Stimulated activated CD4-positive, alpha-beta T cell treated with anti-CD3 and anti-CD28 coated beads, Interleukin-2, amount 100 ng/mL, for 24 hours (primary cell): ENCODE data around the gene MET.
"Not testable (repeated sequence)": the region's sequence is repeated elsewhere in the genome, so short reads cannot be mapped to it uniquely, and the experiment has no call there.

Experiments
- DNase-seq, 2 donors: peaks; one replicate each; pipeline ENCODE4 v3.0.0-alpha.2; 2020

The MET gene

DNA sequence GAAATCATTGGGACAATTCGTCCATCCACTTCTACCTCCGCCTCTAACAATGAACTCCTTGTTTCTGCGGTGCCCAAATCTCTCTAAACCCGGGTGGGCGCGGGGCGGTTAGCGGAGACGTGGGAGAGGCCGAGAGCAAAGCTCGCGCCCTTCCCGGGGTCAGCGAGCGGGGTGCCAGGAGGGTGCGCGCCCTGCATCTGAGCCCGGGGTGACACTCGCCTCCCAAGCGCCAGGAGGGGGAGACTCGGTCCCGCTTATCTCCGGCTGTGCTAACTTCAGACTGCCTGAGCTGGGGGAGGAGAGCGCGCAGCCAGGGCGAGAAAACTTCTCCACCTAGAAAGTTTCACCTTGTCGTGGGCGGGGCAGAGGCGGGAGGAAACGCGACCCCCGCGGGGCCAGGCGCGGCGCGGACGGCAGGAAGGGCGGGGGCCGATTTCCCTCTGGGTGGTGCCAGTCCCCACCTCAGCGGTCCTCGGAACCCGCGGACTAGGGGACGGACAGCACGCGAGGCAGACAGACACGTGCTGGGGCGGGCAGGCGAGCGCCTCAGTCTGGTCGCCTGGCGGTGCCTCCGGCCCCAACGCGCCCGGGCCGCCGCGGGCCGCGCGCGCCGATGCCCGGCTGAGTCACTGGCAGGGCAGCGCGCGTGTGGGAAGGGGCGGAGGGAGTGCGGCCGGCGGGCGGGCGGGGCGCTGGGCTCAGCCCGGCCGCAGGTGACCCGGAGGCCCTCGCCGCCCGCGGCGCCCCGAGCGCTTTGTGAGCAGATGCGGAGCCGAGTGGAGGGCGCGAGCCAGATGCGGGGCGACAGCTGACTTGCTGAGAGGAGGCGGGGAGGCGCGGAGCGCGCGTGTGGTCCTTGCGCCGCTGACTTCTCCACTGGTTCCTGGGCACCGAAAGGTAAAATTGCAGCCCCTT lies at the start of gene MET:
MET (plus strand) TSS at position 516 of the 915 bp plus-strand sequence. CDS start 26,889 bp downstream, outside the sequence.
- DNase-seq = peak; percentile 22 to 63

DNA sequence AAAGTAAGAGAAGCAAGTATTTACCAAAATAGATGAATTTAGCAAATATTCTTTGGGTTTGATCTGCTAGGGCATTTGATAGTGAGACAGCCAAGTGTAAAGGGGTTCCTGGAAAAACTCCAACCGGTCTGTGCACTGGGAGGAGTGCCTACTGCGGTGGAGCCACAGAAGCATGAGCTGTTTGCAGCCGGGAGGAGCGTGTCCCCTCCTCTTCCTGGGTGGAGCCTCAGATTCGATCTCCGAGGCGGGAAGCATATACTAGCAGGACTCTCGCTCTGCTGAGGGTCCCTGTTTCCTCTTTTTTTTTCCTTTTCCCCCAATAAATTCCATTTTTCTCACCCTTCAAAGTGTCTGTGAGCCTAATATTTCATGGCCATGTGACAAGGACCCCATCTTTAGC lies 45.1 kb upstream of the MET start:
- DNase-seq = no peak

- DNase-seq = no peak
Measured at GRCh38 chr7:116629051-116629463, 42.9 kb upstream of the MET start.

GRCh38 chr7:116630357-116630756 lies 41.6 kb upstream of the MET start:
- DNase-seq = no peak

DNA sequence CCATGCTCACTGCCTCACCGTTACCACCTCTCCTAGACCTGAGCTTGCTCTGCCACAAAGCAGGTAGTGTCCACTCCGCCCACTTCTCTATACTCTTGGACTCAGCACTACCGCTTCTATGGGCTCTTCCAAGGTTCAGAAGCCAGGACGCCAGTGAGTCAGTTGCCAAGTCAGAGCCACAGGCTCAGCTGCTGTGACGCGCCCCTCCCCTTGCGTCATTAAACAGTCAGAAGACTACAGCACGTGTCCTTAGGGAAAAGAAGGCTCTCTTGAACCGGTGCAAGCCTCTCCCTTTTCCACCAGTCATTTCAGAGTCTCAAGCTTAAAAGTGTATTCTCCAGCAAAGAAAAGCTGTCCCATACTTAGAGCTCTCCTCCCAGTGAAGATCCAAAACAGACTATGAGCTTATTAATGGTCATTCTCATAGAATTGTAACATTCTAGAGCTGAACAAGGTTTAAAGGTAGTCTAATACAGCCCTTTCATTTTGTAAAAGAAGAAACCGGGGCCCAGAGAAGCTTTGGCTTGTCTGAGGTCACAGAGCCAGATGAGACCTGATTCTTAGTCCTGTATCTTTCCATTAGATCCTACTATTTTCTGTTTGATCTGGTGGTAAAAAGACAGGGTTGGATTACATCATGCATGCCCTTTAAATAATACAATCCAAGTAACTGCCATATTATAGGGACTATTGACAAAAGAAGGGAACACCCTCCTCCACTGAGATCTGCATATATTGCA lies 40.9 kb upstream of the MET start:
- DNase-seq = no peak

DNA sequence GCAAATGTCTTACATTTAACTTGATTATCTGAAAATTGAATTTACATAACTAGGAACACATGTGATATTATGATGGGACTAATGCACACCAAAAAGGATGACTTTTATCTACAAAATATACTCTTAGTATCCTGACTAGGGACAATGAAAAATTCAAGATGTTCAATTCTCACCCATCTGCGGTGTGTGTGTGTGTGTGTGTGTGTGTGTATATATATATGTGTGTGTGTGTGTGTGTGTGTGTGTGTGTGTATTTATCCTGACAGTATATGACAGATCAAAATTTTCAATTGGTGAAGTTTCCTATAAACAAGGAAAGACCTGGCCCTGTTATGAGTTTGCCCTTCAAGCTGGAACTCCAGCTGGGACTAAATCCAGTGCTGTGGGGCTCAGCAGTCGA lies 40.3 kb upstream of the MET start:
- no peak for DNase-seq

DNA sequence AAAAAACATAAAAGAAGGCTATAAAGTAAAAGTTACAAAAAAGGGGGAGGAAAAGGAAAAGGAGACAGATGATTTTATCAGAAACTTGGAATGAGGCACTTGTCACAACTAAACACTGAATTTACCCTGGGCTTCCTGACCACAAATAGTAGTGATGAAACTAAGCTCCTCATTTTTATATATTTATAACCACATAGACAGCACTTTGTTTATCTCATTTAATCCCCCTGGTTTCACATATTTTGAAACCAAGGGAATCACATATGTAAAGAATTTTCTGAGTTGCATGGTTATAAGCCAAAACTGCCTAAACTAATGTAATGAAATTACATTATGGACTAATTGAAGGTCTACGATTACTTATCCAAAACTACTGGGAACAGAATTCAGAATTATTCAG lies 39.6 kb upstream of the MET start:
- DNase-seq = no peak

GRCh38 chr7:116633131-116633988 lies 38.6 kb upstream of the MET start:
- DNase-seq = no peak

- DNase-seq = no peak
Measured at GRCh38 chr7:116636997-116637396, 35.0 kb upstream of the MET start.

GRCh38 chr7:116638592-116638991 lies 33.4 kb upstream of the MET start:
- DNase-seq = not testable (repeated sequence)

GRCh38 chr7:116641551-116642153 lies 30.3 kb upstream of the MET start:
- no peak for DNase-seq

DNA sequence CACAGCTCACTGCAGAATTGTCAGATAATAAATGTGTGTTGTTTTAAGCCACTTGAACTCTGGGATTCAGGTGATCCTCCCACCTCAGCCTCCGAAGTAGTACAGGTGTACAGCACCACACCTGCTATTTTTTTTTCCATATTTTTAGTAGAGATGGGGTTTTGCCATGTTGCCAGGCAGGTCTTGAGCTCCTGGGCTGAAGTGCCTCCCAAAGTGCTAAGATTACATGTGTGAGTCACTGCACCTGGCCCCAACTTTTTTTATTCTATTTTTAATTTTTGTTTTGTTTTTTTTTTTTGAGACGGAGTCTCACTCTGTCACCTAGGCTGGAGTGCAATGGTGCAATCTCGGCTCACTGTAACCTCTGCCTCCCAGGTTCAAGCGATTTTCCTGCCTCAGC lies 28.8 kb upstream of the MET start:
- DNase-seq = not testable (repeated sequence)

GRCh38 chr7:116644628-116645027 lies 27.4 kb upstream of the MET start:
- no peak for DNase-seq

GRCh38 chr7:116647290-116647689 lies 24.7 kb upstream of the MET start:
- DNase-seq = no peak

DNA sequence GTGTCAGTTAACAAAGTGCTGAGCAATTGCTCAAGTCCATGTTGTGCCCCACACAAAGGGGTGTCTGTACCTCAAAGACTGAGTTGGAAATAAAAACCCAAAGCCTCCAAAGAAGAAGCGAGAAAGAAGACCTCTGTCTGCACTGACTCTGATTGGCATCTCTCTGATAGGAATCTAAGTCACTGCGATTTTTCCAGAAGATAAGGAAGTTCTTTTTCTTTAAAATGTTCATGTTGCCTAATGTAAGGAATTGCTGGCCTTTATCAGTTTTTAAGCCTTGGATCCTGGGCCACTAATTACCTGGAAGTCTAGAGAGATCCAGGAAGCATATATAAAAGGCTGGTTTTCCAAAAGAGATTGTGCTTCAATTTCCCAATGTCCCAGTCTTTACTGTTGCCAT lies 24.1 kb upstream of the MET start:
- DNase-seq = no peak

DNA sequence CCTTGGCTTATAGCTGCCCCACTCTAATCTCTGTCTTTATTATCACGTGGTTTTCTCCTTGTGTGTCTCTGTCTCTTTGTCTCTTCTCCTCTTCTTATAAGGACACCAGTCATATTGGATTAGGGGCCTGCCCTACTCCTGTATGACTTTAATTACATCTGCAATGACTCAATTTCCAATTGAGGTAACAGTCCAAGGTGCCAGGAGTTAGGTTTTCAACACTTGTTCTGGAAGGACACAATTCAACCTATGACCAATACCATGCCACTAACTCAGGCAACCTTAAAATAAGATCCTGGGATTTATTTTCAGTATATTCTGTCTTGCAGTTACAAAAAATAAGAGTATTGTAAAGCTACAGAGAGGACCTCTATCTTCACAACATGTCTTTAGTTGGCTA lies 21.6 kb upstream of the MET start:
- no peak for DNase-seq

- no peak for DNase-seq
Measured at GRCh38 chr7:116652793-116653192, 19.2 kb upstream of the MET start.

GRCh38 chr7:116653204-116653603 lies 18.8 kb upstream of the MET start:
- no peak for DNase-seq

DNA sequence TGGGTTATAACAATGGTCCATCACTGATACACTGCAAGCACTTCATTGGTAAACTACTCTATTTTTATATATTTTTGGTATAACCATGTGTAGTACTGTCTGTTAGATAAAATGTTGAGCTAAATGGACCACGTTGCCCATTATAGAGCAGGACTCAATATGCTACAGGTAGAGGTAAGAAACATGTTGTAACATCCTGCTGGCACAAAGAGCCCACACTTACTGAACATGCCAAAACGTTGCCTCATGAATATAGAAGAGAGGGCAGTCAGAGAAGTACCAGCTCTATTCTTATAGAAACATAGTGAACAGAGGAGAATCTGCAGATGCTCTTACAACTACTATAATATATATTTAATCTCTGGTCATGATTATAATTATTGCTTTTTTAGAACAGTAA lies 18.4 kb upstream of the MET start:
- no peak for DNase-seq

- not testable (repeated sequence) for DNase-seq
Measured at GRCh38 chr7:116659248-116659647, 12.7 kb upstream of the MET start.

DNA sequence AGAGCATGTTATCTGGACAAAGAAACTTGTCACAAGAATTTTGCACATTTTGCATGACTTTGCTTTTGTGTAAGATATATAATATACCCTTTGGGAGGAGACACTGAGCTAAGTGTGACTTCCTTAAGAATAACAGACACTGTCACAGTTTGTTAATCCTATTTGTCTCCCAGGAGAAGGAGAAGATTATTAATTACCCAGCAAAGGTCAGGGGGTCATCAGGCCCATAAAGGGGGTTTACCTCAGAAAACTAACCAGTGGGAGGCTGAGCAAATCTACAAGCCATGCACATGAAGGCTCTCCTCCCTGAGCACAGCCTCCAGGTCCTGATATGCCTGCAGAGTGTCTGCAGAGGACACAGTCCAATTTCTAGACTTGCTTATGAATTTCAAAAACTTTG lies 10.1 kb upstream of the MET start:
- DNase-seq = no peak

GRCh38 chr7:116663744-116664143 lies 8.3 kb upstream of the MET start:
- DNase-seq = no peak
